Upper lobe of right lung (tissue), 1 donor: Measurements from ENCODE around the gene APOL4. TPM values are rescaled to one million over a fixed set of nuclear protein-coding genes. Genes with fewer than 3 reads are reported as not detected.

Experiments used
- ATAC-seq: fragments of 200-7000 bp; cut with Tn5 transposase; one replicate; pipeline ENCODE4 v1.9.1; 2020; ENCODE audit warnings: mild to moderate bottlenecking, moderate library complexity
- DNase-seq: peaks from one replicate; pipeline ENCODE4 v3.0.0-alpha.2; 2020
- H3K27ac ChIP-seq: fragments of 200-600 bp; one replicate; pipeline ENCODE4 v1.8.0; 2022
- H3K27me3 ChIP-seq: fragments of 200-600 bp; one replicate; pipeline ENCODE4 v1.8.0; 2022; ENCODE audit warnings: mild to moderate bottlenecking
- H3K36me3 ChIP-seq: fragments of 200-600 bp; one replicate; pipeline ENCODE4 v1.8.0; 2022
- H3K4me1 ChIP-seq: fragments of 200-600 bp; one replicate; pipeline ENCODE4 v1.8.0; 2022
- H3K4me3 ChIP-seq: fragments of 200-600 bp; one replicate; pipeline ENCODE4 v1.8.0; 2022; ENCODE audit warnings: mild to moderate bottlenecking
- H3K9me3 ChIP-seq: fragments of 200-600 bp; one replicate; pipeline ENCODE4 v1.8.0; 2022
- intact Hi-C: fragments of 100-400 bp; cut with DNase I; formaldehyde crosslinking; loops from one replicate; pipeline ENCODE4 v1.11.0; 2022
- total RNA-seq: library from RNA; stranded (reverse); fragmentation: NEBNext Ultra II Directional; extraction: Animal tissue kit (Norgen Biotek cat#: 25700); gene quantifications from one replicate; pipeline ENCODE4 v1.2.1, GENCODE V29; 2021
- TF ChIP-seq, protein P1 (sequence below): fragments of 200-600 bp; IDR thresholded peaks from one replicate; pipeline ENCODE4 v1.8.0; 2022; ENCODE audit warnings: antibody characterized with exemption
- donor health status: DM: no; HTN: yes; CAD: no; lungs with severe emphysema.

The APOL4 gene
- total RNA-seq, 1 donor from 2014 or later, result 14.3 TPM

DNA sequence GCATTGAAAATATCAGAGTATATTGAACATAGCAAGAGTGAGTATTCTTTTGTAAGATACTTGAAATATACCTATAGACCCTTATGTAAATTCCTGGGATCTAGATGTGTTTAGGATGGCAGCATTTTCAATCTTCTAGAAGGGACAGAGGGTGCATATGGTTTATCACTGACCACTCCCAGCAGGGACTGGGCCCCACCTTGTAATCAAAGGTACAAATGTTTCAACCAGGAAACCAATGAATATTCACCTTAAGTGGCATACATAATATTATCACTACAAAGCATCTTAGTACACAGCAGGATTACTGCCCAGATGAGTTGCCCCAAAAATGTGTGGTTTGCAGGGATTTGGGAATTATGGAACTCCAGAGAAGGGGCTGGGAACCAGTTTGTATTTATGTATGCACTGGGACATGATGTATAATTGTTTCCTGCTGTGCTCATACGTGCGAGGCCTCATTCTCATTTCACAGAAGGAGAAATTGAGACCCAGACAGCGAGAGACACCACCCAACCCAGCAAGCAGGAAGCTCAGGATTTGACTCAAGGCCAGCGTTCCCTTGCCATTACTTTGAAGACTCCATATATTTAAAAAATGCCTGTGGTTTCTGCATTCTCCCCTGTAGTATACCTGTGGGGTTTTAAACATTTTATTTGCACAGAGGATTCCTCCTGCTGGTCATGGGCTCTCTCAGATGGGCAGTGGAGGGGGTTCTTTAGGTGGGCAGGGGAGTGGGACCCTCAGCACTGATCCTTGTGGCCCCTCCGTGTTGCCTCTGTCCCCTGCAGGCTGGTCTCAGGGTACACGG, 5.2 kb downstream of the APOL4 start:
- Histone ChIP-seq H3K36me3 (no peaks in the 10 kb centered on the region), H3K4me1 (peaks cover 15% of the 10 kb centered on the region), H3K27ac (no peak overlapping the region), H3K27me3 (no peaks in the 10 kb centered on the region), H3K9me3 (no peaks in the 10 kb centered on the region), H3K4me3 (no peak overlapping the region)
- DNase-seq (no peak), ATAC-seq (no peak)
- TF ChIP-seq, protein P1, sequence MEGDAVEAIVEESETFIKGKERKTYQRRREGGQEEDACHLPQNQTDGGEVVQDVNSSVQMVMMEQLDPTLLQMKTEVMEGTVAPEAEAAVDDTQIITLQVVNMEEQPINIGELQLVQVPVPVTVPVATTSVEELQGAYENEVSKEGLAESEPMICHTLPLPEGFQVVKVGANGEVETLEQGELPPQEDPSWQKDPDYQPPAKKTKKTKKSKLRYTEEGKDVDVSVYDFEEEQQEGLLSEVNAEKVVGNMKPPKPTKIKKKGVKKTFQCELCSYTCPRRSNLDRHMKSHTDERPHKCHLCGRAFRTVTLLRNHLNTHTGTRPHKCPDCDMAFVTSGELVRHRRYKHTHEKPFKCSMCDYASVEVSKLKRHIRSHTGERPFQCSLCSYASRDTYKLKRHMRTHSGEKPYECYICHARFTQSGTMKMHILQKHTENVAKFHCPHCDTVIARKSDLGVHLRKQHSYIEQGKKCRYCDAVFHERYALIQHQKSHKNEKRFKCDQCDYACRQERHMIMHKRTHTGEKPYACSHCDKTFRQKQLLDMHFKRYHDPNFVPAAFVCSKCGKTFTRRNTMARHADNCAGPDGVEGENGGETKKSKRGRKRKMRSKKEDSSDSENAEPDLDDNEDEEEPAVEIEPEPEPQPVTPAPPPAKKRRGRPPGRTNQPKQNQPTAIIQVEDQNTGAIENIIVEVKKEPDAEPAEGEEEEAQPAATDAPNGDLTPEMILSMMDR, result no peak
- intact Hi-C loops, result loop anchor here (10.0 kb wide), 1 partner anchor 78 kb away; no protein-coding TSS in a partner anchor

DNA sequence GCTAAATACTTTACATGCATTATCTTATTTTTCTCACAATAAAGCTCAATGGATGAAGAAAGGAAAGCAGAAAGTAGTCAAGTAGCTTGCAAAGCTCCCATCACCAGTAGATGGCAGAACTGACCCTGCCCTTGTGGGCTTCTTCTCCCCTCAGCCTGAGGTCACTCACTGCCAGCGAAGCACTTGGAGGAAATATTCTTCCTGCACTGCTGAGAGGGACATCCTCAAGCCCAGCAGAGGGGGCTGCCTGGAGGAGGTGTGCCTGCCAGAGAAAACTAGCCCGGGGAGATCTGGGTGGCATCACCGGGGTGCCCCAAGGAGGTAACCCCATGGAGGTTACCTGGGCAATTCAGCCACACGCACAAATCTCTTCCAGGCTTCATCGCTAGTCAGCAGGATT, 6.6 kb downstream of the APOL4 start:
- no peak overlapping the region for H3K27ac ChIP-seq
- DNase-seq (no peak), ATAC-seq (peak; percentile 86)
- H3K36me3 ChIP-seq, result no peaks in the 10 kb centered on the region
- no peaks in the 10 kb centered on the region for H3K27me3 ChIP-seq
- peaks cover 15% of the 10 kb centered on the region for H3K4me1 ChIP-seq
- H3K4me3 ChIP-seq, result no peak overlapping the region
- TF ChIP-seq, protein P1, result peak; percentile 78
- H3K9me3 ChIP-seq, result no peaks in the 10 kb centered on the region
- intact Hi-C loops, result loop anchor here (10.0 kb wide), 1 partner anchor 80 kb away; no protein-coding TSS in a partner anchor

DNA sequence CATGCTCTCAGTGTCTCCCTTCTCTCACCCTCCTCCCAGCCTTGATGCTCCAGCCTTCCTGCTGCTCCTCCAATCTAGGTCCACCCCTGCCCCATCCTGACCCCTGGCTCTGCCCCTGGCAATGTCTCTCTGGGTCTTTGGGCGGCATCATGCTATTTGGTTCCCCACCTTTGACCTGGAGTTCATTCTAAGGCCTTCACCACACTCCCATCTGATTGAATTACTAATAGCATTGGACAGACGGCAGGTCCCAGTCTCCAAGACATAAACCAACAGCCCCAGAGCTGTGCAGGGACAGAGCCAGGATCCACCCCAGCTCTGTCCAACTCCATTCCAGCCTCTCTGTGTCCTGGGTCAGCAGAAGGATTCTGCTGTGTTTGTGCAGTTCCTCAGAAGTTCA, 7.2 kb downstream of the APOL4 start:
- TF ChIP-seq, protein P1, result no peak
- Histone ChIP-seq H3K4me1 (peaks cover 15% of the 10 kb centered on the region), H3K4me3 (no peak overlapping the region), H3K9me3 (no peaks in the 10 kb centered on the region), H3K27me3 (no peaks in the 10 kb centered on the region), H3K27ac (no peak overlapping the region), H3K36me3 (no peaks in the 10 kb centered on the region)
- intact Hi-C loops, result loop anchor here (10.0 kb wide), 1 partner anchor 80 kb away; no protein-coding TSS in a partner anchor
- no peak for ATAC-seq
- no peak for DNase-seq

DNA sequence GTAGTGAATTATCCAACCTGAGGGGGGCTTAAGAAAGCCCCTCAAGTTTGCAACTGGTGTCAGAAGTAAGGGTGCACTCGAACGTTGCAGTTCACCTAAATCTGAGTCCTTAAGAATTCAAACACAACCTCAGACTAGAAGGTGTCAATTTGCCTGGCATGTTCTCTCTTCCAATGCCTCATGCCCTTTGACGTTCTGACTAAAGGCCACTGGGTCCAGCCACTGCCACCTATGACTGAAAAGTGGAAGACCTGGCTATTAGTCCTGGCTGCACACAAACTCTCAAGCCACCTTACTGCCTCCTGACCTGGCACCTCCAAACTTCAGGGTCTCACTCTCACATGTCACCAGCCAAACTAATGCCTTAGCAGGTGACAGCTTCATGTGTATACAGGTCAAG, 8.0 kb downstream of the APOL4 start:
- H3K36me3 ChIP-seq, result no peaks in the 10 kb centered on the region
- no peak for DNase-seq
- no peak for ATAC-seq
- no peaks in the 10 kb centered on the region for H3K27me3 ChIP-seq
- no peak overlapping the region for H3K27ac ChIP-seq
- H3K4me3 ChIP-seq, result no peak overlapping the region
- intact Hi-C loops, result loop anchor here (10.0 kb wide), 1 partner anchor 81 kb away; no protein-coding TSS in a partner anchor
- H3K4me1 ChIP-seq, result peaks cover 15% of the 10 kb centered on the region
- no peaks in the 10 kb centered on the region for H3K9me3 ChIP-seq
- TF ChIP-seq, protein P1, result no peak

DNA sequence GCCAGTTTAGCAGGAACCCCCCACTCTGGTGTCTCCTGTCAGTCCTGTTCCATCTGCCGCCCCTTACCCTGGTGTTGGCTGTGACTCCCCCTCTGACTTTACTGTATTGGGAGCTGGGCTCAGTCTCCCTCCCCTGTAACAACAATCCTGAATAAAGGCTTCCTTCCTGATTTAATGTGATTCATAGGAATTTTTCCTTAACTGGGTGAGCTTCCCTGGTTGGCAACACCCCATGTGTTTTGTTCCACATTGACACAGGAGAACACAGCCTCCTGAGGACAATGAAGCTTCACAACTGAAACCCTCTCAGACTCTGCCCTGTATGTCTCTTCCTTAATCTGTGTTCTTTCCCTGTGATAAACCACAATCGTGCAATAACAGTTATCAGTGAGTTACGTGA, 8.4 kb downstream of the APOL4 start:
- intact Hi-C loops, result loop anchor here (10.0 kb wide), 1 partner anchor 82 kb away; no protein-coding TSS in a partner anchor
- ATAC-seq, result no peak
- Histone ChIP-seq H3K9me3 (no peaks in the 10 kb centered on the region), H3K27ac (no peak overlapping the region), H3K36me3 (no peaks in the 10 kb centered on the region), H3K4me3 (no peak overlapping the region), H3K27me3 (no peaks in the 10 kb centered on the region), H3K4me1 (peaks cover 14% of the 10 kb centered on the region)
- DNase-seq, result no peak
- TF ChIP-seq, protein P1, result no peak
